Smooth muscle cell (in vitro differentiated cells): Measurements from ENCODE around the gene PFDN5. TPM values are rescaled to one million over a fixed set of nuclear protein-coding genes. Genes with fewer than 3 reads are reported as not detected.

Experiments used
- DNase-seq: peaks from one replicate; lab custom pipeline; 2025; ENCODE audit not compliant: unreplicated experiment; lab: John Stamatoyannopoulos, UW
- H2AFZ ChIP-seq: fragments of 200-600 bp; sonication (generic); 2 replicates; pipeline ENCODE4 v1.6.0; 2016; ENCODE audit warnings: antibody characterized with exemption, low read depth, mild to moderate bottlenecking
- H3F3A ChIP-seq: fragments of 200-600 bp; sonication (generic); 2 replicates; pipeline ENCODE4 v1.6.0; 2017; ENCODE audit warnings: antibody characterized with exemption, low read depth
- H3K27ac ChIP-seq: fragments of 200-600 bp; sonication (generic); 2 replicates; pipeline ENCODE4 v1.5.1; 2016; ENCODE audit warnings: low read depth, mild to moderate bottlenecking
- H3K27me3 ChIP-seq: fragments of 200-600 bp; sonication (generic); 2 replicates; pipeline ENCODE4 v1.6.1; 2016; ENCODE audit warnings: low read depth, mild to moderate bottlenecking
- H3K36me3 ChIP-seq: fragments of 200-600 bp; sonication (generic); 2 replicates; pipeline ENCODE4 v1.5.1; 2016; ENCODE audit warnings: low read depth
- H3K4me1 ChIP-seq: fragments of 200-600 bp; sonication (generic); 2 replicates; pipeline ENCODE4 v1.5.1; 2016; ENCODE audit warnings: low read depth
- H3K4me2 ChIP-seq: fragments of 200-600 bp; sonication (generic); 2 replicates; pipeline ENCODE4 v1.6.0; 2016; ENCODE audit warnings: mild to moderate bottlenecking
- H3K4me3 ChIP-seq: fragments of 200-600 bp; sonication (generic); 2 replicates; pipeline ENCODE4 v1.5.1; 2016; ENCODE audit warnings: mild to moderate bottlenecking
- H3K79me2 ChIP-seq: fragments of 200-600 bp; sonication (generic); 2 replicates; pipeline ENCODE4 v1.6.0; 2016; ENCODE audit warnings: low read depth, mild to moderate bottlenecking
- H3K9ac ChIP-seq: fragments of 200-600 bp; sonication (generic); 2 replicates; pipeline ENCODE4 v1.6.0; 2016; ENCODE audit warnings: low read depth
- H3K9me3 ChIP-seq: fragments of 200-600 bp; sonication (generic); replicated peaks from 2 replicates; pipeline ENCODE4 v1.5.1; 2016; ENCODE audit warnings: low read depth
- H4K20me1 ChIP-seq: fragments of 200-600 bp; sonication (generic); 2 replicates; pipeline ENCODE4 v1.6.0; 2016; ENCODE audit warnings: low read depth
- CTCF ChIP-seq: fragments of 200-600 bp; sonication (generic); IDR thresholded peaks from 2 replicates; pipeline ENCODE4 v1.5.1; 2017; ENCODE audit warnings: borderline replicate concordance, mild to moderate bottlenecking, antibody characterized with exemption; ENCODE audit not compliant: insufficient read depth, poor library complexity, severe bottlenecking
- WGBS: methylation state at CpG from one replicate; pipeline ENCODE4 v1.1.7; 2016; ENCODE audit warnings: low lambda C conversion rate; 5-methylcytosine and 5-hydroxymethylcytosine counted together
- polyA plus RNA-seq: library from polyadenylated mRNA; unstranded; fragments of >200 nt; fragmentation: Nextera tagmentation; extraction: Ambion mirVana; gene quantifications from 2 replicates; pipeline ENCODE4 v1.2.1, GENCODE V29; 2016
- total RNA-seq: library from RNA; depleted of rRNA; stranded (reverse); fragments of >200 nt; gene quantifications from 2 replicates; pipeline ENCODE4 v1.2.3, GENCODE V29; 2014

The PFDN5 gene
- total and polyA plus RNA-seq, 2 experiments from 2014 or later: 416 to 523 TPM

DNA sequence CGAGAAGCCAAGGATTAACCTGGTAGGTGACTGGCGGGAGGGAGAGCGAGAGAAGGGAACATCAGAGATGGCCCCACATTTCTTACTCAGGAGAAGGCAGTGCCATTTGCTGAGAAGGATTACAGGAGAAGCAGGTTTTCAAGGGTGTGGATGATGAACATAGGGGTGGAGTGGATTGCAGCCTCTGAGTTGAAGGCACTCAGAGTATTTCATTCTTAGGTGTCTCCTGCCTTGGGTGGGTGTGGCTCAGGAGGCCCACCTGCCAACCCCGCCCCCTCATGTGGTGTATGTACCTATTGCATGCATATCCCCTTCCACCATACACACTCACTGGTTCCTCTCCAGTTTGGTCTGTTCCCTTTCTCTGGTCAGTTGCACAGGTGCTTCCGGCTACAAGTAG, 20.9 kb upstream of the PFDN5 start:
- 77% methylated on average over 5 of the region's 5 CpGs for WGBS
- no peaks in the 10 kb centered on the region for H3K9me3 ChIP-seq

DNA sequence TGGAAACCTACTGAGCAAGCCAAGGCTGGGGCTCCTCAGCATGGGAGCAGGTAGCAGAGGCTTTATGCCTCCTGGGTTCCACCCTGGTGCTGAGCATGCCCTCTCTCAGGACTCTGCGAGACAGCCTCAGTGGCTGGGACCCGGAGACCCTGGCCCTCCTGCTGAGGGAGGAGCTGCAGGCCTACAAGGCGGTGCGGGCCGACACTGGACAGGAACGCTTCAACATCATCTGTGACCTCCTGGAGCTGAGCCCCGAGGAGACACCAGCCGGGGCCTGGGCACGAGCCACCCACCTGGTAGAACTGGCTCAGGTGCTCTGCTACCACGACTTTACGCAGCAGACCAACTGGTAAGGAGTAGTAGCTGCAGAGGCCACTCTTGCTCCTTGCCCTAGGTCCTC, 18.8 kb upstream of the PFDN5 start:
- Histone ChIP-seq H3K4me1 (no peaks in the 10 kb centered on the region), H3K4me2 (no peak overlapping the region), H3K79me2 (no peaks in the 10 kb centered on the region), H3K9me3 (no peaks in the 10 kb centered on the region), H2AFZ (no peak overlapping the region), H3K27me3 (no peaks in the 10 kb centered on the region), H4K20me1 (no peaks in the 10 kb centered on the region), H3K27ac (no peak overlapping the region), H3F3A (no peaks in the 10 kb centered on the region), H3K36me3 (no peaks in the 10 kb centered on the region), H3K4me3 (no peak overlapping the region), H3K9ac (no peak overlapping the region)
- no peak for DNase-seq
- WGBS: over 99% methylated on average over 11 of the region's 11 CpGs
- no peak for TF ChIP-seq CTCF

More for the DNA sequence above, 20.9 kb upstream of the PFDN5 start:
- H4K20me1 ChIP-seq: no peaks in the 10 kb centered on the region
- H3K27ac ChIP-seq: no peak overlapping the region
- no peaks in the 10 kb centered on the region for H3K36me3 ChIP-seq
- H3K9ac ChIP-seq: no peak overlapping the region
- H3K4me2 ChIP-seq: no peak overlapping the region
- no peak for TF ChIP-seq CTCF
- H3K27me3 ChIP-seq: no peaks in the 10 kb centered on the region
- H3K4me3 ChIP-seq: no peak overlapping the region
- peaks cover 5% of the 10 kb centered on the region for H3K79me2 ChIP-seq
- H3K4me1 ChIP-seq: peaks cover 7% of the 10 kb centered on the region
- no peaks in the 10 kb centered on the region for H3F3A ChIP-seq
- H2AFZ ChIP-seq: no peak overlapping the region
- no peak for DNase-seq

DNA sequence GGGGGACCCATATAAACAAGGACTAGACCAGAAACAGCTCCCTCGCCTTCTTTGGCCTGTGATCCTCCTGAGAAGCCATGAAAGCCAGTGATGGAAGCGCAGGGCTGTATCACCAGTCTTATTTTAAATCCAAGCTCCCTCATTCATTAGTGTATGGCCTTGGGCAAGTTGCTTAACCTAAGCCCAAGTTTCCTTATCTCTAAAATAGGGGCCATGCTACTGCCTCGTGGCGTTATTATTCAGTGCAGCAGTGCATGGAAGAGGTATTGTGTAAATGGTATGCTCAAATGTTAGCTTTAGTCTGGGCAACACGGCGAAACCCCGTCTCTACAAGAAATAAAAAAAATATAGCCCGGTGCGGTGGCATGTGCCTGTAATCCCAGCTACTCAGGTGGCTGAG, 17.4 kb upstream of the PFDN5 start:
- Histone ChIP-seq H3K4me1 (no peaks in the 10 kb centered on the region), H3K27ac (no peak overlapping the region), H3K9ac (no peak overlapping the region), H3K36me3 (no peaks in the 10 kb centered on the region), H4K20me1 (no peaks in the 10 kb centered on the region), H3K27me3 (no peaks in the 10 kb centered on the region), H3K4me2 (no peak overlapping the region), H3F3A (no peaks in the 10 kb centered on the region), H3K4me3 (no peak overlapping the region), H3K79me2 (no peaks in the 10 kb centered on the region), H3K9me3 (no peaks in the 10 kb centered on the region), H2AFZ (no peak overlapping the region)
- DNase-seq: no peak
- WGBS: 91% methylated on average over 9 of the region's 9 CpGs
- TF ChIP-seq CTCF: no peak

DNA sequence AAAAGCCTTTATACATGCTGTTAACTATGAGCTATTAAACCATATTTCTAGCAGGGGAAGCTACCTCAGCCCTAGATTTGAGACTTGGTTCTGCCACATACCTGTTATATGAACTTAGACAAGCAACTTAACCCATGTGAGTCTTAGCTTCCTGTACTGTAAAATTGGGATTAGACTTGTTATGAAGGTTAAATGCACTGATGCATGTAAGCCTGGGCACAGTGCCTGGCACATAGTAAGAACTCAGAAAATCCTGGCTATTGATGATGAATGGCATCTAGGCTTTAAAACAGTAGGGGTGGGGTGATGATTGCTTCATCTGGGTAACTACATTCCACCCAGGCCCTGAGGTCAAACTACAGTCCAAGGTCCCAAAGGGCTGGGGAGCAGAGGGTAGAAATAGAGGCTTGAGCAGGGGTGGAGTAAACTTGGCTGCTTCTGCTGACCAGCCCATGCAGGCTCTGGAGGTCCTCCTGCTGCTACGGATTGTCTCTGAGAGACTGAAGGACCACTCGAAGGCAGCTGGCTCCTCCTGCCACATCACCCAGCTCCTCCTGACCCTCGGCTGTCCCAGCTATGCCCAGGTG, 16.0 kb upstream of the PFDN5 start:
- no peak for DNase-seq
- no peaks in the 10 kb centered on the region for H3K36me3 ChIP-seq

More for the DNA sequence above, 16.0 kb upstream of the PFDN5 start:
- no peaks in the 10 kb centered on the region for H3K9me3 ChIP-seq
- no peaks in the 10 kb centered on the region for H3K27me3 ChIP-seq
- WGBS: 94% methylated on average over 3 of the region's 3 CpGs
- no peak overlapping the region for H3K9ac ChIP-seq
- H3F3A ChIP-seq: no peaks in the 10 kb centered on the region
- no peaks in the 10 kb centered on the region for H4K20me1 ChIP-seq
- no peak overlapping the region for H3K27ac ChIP-seq
- H3K4me2 ChIP-seq: no peak overlapping the region
- no peak for TF ChIP-seq CTCF
- no peak overlapping the region for H2AFZ ChIP-seq
- no peaks in the 10 kb centered on the region for H3K79me2 ChIP-seq
- no peak overlapping the region for H3K4me3 ChIP-seq
- no peaks in the 10 kb centered on the region for H3K4me1 ChIP-seq
